H9 (cell line): Measurements from ENCODE around the gene AP2A1. TPM values are rescaled to one million over a fixed set of nuclear protein-coding genes. Genes with fewer than 3 reads are reported as not detected.

Experiments used
- DNase-seq: peaks from one replicate; pipeline ENCODE4 v3.0.0-alpha.2; 2017
- H2AFZ ChIP-seq: one replicate; pipeline ENCODE4 v1.6.1; 2013; ENCODE audit warnings: mild to moderate bottlenecking, low read length, control low read depth, moderate library complexity
- H2AK5ac ChIP-seq: 2 replicates; pipeline ENCODE4 v1.6.1; 2013; ENCODE audit warnings: low read length, control low read depth, mixed read lengths; ENCODE audit not compliant: insufficient read length
- H2BK120ac ChIP-seq: one replicate; pipeline ENCODE4 v1.6.1; 2013; ENCODE audit warnings: low read depth, mild to moderate bottlenecking, low read length, control low read depth, inconsistent platforms; ENCODE audit not compliant: poor library complexity, severe bottlenecking
- H2BK12ac ChIP-seq: 2 replicates; pipeline ENCODE4 v1.6.1; 2013; ENCODE audit warnings: low read length, control low read depth, mixed read lengths, low read depth; ENCODE audit not compliant: insufficient read length
- H2BK15ac ChIP-seq: 2 replicates; pipeline ENCODE4 v1.6.1; 2013; ENCODE audit warnings: low read depth, low read length, control low read depth
- H2BK20ac ChIP-seq: one replicate; pipeline ENCODE4 v1.6.1; 2013; ENCODE audit warnings: low read depth, mild to moderate bottlenecking, low read length, control low read depth, inconsistent platforms; ENCODE audit not compliant: poor library complexity, severe bottlenecking
- H2BK5ac ChIP-seq: 2 replicates; pipeline ENCODE4 v1.6.1; 2013; ENCODE audit warnings: low read length, control low read depth, mixed read lengths; ENCODE audit not compliant: insufficient read length
- H3K14ac ChIP-seq: 2 replicates; pipeline ENCODE4 v1.6.1; 2013; ENCODE audit warnings: low read length, control low read depth; ENCODE audit not compliant: insufficient read depth
- H3K18ac ChIP-seq: 2 replicates; pipeline ENCODE4 v1.6.1; 2013; ENCODE audit warnings: low read depth, mild to moderate bottlenecking, mixed read lengths, low read length, control low read depth; ENCODE audit not compliant: insufficient read length
- H3K23ac ChIP-seq: 2 replicates; pipeline ENCODE4 v1.6.1; 2013; ENCODE audit warnings: low read length, control low read depth, mixed read lengths, low read depth; ENCODE audit not compliant: insufficient read length
- H3K23me2 ChIP-seq: 2 replicates; pipeline ENCODE4 v1.6.1; 2013; ENCODE audit warnings: low read depth, mild to moderate bottlenecking, mixed read lengths, low read length, control low read depth; ENCODE audit not compliant: insufficient read length, poor library complexity, severe bottlenecking
- H3K27ac ChIP-seq: 2 replicates; pipeline ENCODE4 v1.5.1; 2013; ENCODE audit warnings: low read length, control low read depth, mixed read lengths, low read depth; ENCODE audit not compliant: insufficient read length
- H3K27me3 ChIP-seq: 2 replicates; pipeline ENCODE4 v1.6.1; 2013; ENCODE audit warnings: low read length, control low read depth, inconsistent platforms; ENCODE audit not compliant: insufficient read depth
- H3K4ac ChIP-seq: 2 replicates; pipeline ENCODE4 v1.6.1; 2013; ENCODE audit warnings: low read depth, mild to moderate bottlenecking, control low read depth, inconsistent platforms, low read length, moderate library complexity
- H3K4me1 ChIP-seq: 2 replicates; pipeline ENCODE4 v1.6.1; 2013; ENCODE audit warnings: low read length, control low read depth, inconsistent platforms; ENCODE audit not compliant: insufficient read depth
- H3K4me2 ChIP-seq: 2 replicates; pipeline ENCODE4 v1.6.1; 2013; ENCODE audit warnings: low read length, control low read depth, mixed read lengths; ENCODE audit not compliant: insufficient read length, insufficient read depth
- H3K56ac ChIP-seq: 2 replicates; pipeline ENCODE4 v1.6.1; 2013; ENCODE audit warnings: low read depth, mild to moderate bottlenecking, mixed read lengths, low read length, control low read depth; ENCODE audit not compliant: insufficient read length
- H3K79me1 ChIP-seq: 2 replicates; pipeline ENCODE4 v1.6.1; 2013; ENCODE audit warnings: low read depth, mild to moderate bottlenecking, moderate library complexity, low read length, control low read depth, inconsistent platforms; ENCODE audit not compliant: insufficient read depth, poor library complexity, severe bottlenecking
- H3K79me2 ChIP-seq: 2 replicates; pipeline ENCODE4 v1.6.1; 2013; ENCODE audit warnings: low read length, control low read depth, inconsistent platforms; ENCODE audit not compliant: insufficient read depth
- H3K9ac ChIP-seq: 2 replicates; pipeline ENCODE4 v1.6.1; 2013; ENCODE audit warnings: low read length, control low read depth, mixed read lengths; ENCODE audit not compliant: insufficient read length; ENCODE audit errors: extremely low read depth
- H3K9me3 ChIP-seq: one replicate; pipeline ENCODE4 v1.6.1; 2013; ENCODE audit warnings: low read depth, low read length, inconsistent platforms; ENCODE audit not compliant: control insufficient read depth
- H3T11ph ChIP-seq: one replicate; pipeline ENCODE4 v1.6.1; 2013; ENCODE audit warnings: mild to moderate bottlenecking, low read length, control low read depth, inconsistent platforms
- H4K20me1 ChIP-seq: one replicate; pipeline ENCODE4 v1.6.1; 2013; ENCODE audit not compliant: control insufficient read depth, insufficient read length, insufficient read depth
- H4K5ac ChIP-seq: 2 replicates; pipeline ENCODE4 v1.6.1; 2013; ENCODE audit warnings: low read depth, mild to moderate bottlenecking, mixed read lengths, low read length, control low read depth; ENCODE audit not compliant: insufficient read length
- H4K8ac ChIP-seq: replicated peaks from 2 replicates; pipeline ENCODE4 v1.6.1; 2013; ENCODE audit warnings: low read length, control low read depth, mixed read lengths, low read depth; ENCODE audit not compliant: insufficient read length
- H4K91ac ChIP-seq: 2 replicates; pipeline ENCODE4 v1.6.1; 2013; ENCODE audit warnings: low read depth, mild to moderate bottlenecking, moderate library complexity, mixed read lengths, low read length, control low read depth; ENCODE audit not compliant: insufficient read length
- H3K27ac Mint-ChIP-seq, 3 experiments: 2 replicates in 2 of 3; 3 replicates in 1 of 3; pipeline ENCODE4 v1.8.0; 2020 to 2021; ENCODE audit warnings: mixed read lengths in 3 of 3, mild to moderate bottlenecking in 1 of 3, moderate library complexity in 1 of 3
- H3K27me3 Mint-ChIP-seq: 2 replicates; pipeline ENCODE4 v1.8.0; 2021; ENCODE audit warnings: low read depth, mild to moderate bottlenecking, moderate library complexity, mixed read lengths
- H3K36me3 Mint-ChIP-seq, 3 experiments: 2 replicates in 2 of 3; 3 replicates in 1 of 3; pipeline ENCODE4 v1.8.0; 2020 to 2021; ENCODE audit warnings: low read depth in 3 of 3, mixed read lengths in 3 of 3; ENCODE audit not compliant: insufficient read depth in 1 of 3
- H3K4me1 Mint-ChIP-seq, 2 experiments: 2 replicates each; pipeline ENCODE4 v1.8.0; 2020; ENCODE audit warnings: mixed read lengths in 2 of 2
- H3K4me3 Mint-ChIP-seq, 2 experiments: 2 replicates in 1 of 2; 3 replicates in 1 of 2; pipeline ENCODE4 v1.8.0; 2020 to 2021; ENCODE audit warnings: mild to moderate bottlenecking in 2 of 2, mixed read lengths in 2 of 2, moderate library complexity in 1 of 2
- H3K9me3 Mint-ChIP-seq, 2 experiments: 2 replicates in 1 of 2; 3 replicates in 1 of 2; pipeline ENCODE4 v1.8.0; 2020; ENCODE audit warnings: mild to moderate bottlenecking in 2 of 2, mixed read lengths in 2 of 2, moderate library complexity in 1 of 2
- WGBS: extraction: QIAGEN DNeasy Blood & Tissue Kit; methylation state at CpG from one replicate; pipeline ENCODE4 v1.1.7; 2013; ENCODE audit warnings: missing lambda C conversion rate, low lambda C conversion rate, mixed read lengths; ENCODE audit not compliant: insufficient read length; ENCODE audit errors: extremely low coverage; 5-methylcytosine and 5-hydroxymethylcytosine counted together
- total RNA-seq: library from RNA; stranded (reverse); gene quantifications from 2 replicates; pipeline ENCODE4 v1.2.1, GENCODE V29; 2021
- TF ChIP-seq, protein P1 (sequence below): fragments of 200-600 bp; sonication (generic); conservative IDR thresholded peaks from 3 replicates; pipeline ENCODE4 v1.8.0; 2021; ENCODE audit warnings: antibody characterized with exemption, mild to moderate bottlenecking

Gene AP2A1
- total RNA-seq, 1 experiment from 2014 or later = 108 TPM

DNA sequence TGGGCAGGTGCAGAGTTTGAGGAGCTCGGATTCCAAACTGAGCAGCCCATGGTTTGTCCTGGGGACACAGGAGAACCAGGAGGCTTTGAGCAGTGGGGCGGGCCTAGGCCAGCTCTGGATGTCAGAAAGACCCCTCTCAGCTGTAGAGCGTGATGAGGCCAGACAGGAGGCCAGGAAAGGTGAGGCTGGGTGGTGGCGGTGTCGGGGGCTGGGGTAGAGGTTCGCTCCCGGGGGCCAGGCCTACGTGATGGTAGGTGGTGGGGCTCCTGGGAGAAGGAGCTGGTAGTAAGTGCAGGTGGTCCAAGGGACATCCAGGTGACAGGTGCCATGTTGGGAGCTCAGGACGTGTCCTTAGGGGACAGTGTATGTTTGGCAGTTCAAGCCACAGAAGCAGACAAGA, 70.6 kb downstream of the AP2A1 start:
- no peak for DNase-seq
- Histone ChIP-seq H4K91ac (no peak overlapping the region), H3K9ac (no peak overlapping the region), H2AFZ (no peak overlapping the region), H3K23ac (no peak overlapping the region), H3K4me2 (no peak overlapping the region), H2BK5ac (no peak overlapping the region), H2AK5ac (no peak overlapping the region), H3K23me2 (no peaks in the 10 kb centered on the region), H3T11ph (no peak overlapping the region), H3K27me3 (no peaks in the 10 kb centered on the region), H3K9me3 (no peaks in the 10 kb centered on the region), H3K79me2 (no peaks in the 10 kb centered on the region), H3K27ac (no peak overlapping the region), H3K18ac (no peak overlapping the region), H4K5ac (no peak overlapping the region), H4K8ac (no peak overlapping the region), H3K56ac (no peak overlapping the region), H2BK120ac (no peak overlapping the region), H4K20me1 (no peaks in the 10 kb centered on the region), H2BK12ac (no peak overlapping the region), H3K14ac (no peak overlapping the region), H3K4ac (no peak overlapping the region), H3K4me1 (no peaks in the 10 kb centered on the region), H2BK15ac (no peak overlapping the region), H3K79me1 (no peaks in the 10 kb centered on the region), H2BK20ac (no peak overlapping the region)
- H3K4me1 Mint-ChIP-seq = peaks cover 0 to 5% of the 10 kb centered on the region in 2 experiments; a peak in 2 of 4 replicates
- no peak overlapping the region for H3K4me3 Mint-ChIP-seq
- TF ChIP-seq, protein P1, sequence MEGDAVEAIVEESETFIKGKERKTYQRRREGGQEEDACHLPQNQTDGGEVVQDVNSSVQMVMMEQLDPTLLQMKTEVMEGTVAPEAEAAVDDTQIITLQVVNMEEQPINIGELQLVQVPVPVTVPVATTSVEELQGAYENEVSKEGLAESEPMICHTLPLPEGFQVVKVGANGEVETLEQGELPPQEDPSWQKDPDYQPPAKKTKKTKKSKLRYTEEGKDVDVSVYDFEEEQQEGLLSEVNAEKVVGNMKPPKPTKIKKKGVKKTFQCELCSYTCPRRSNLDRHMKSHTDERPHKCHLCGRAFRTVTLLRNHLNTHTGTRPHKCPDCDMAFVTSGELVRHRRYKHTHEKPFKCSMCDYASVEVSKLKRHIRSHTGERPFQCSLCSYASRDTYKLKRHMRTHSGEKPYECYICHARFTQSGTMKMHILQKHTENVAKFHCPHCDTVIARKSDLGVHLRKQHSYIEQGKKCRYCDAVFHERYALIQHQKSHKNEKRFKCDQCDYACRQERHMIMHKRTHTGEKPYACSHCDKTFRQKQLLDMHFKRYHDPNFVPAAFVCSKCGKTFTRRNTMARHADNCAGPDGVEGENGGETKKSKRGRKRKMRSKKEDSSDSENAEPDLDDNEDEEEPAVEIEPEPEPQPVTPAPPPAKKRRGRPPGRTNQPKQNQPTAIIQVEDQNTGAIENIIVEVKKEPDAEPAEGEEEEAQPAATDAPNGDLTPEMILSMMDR = no peak
- WGBS = no CpG with 5 or more reads among the region's 9 CpGs
- no peaks in the 10 kb centered on the region for H3K9me3 Mint-ChIP-seq
- H3K27me3 Mint-ChIP-seq = peaks cover 1% of the 10 kb centered on the region; the same call in 1 of the 2 replicates
- peaks cover 21 to 70% (median 61%) of the 10 kb centered on the region in 3 experiments for H3K36me3 Mint-ChIP-seq
- H3K27ac Mint-ChIP-seq = peak overlapping the region in 2 of 3 experiments; percentile 53 to 57; a peak in 2 of 7 replicates
